ENCODE measurements around the gene PTPN20. TPM values are rescaled to one million over a fixed set of nuclear protein-coding genes. Genes with fewer than 3 reads are reported as not detected.

PTPN20 gene
- total and polyA plus RNA-seq, 11 donors: 4.0 to 18.1 (median 13.3) TPM

- WGBS, 4 donors: 74 to 83% (median 80%) methylated on average over 14 of the region's 14 CpGs
- peak in 3 of 4 donors; percentile 46 to 51 (median 50) for ATAC-seq
- intact Hi-C loops (cut with DNase I): no loop called here
- Histone ChIP-seq H3K27ac (peak overlapping the region in 1 of 12 donors; percentile 17), H3K27me3 (no peaks in the 10 kb centered on the region), H3K4me3 (no peak overlapping the region), H3K36me3 (no peaks in the 10 kb centered on the region), H3K9me3 (no peaks in the 10 kb centered on the region), H3K4me1 (no peaks in the 10 kb centered on the region)
- TF ChIP-seq POLR2A (IDR thresholded peaks at IDR 0.05) (no peak), CTCF (IDR thresholded peaks at IDR 0.05) (no peak)
- peak in 1 of 5 donors; percentile 44 for DNase-seq
These were observed 102.4 kb downstream of the PTPN20 start for GRCh38 chr10:47013507-47014154.

- no peaks in the 10 kb centered on the region for H3K27me3 ChIP-seq
- no peak for TF ChIP-seq POLR2A (IDR thresholded peaks at IDR 0.05)
- no peak for TF ChIP-seq CTCF (IDR thresholded peaks at IDR 0.05)
- no peaks in the 10 kb centered on the region for H3K36me3 ChIP-seq
- no peaks in the 10 kb centered on the region for H3K4me1 ChIP-seq
- no peak overlapping the region for H3K27ac ChIP-seq
- DNase-seq: no peak
- intact Hi-C loops (cut with DNase I): no loop called here
- no peak for ATAC-seq
- no peaks in the 10 kb centered on the region for H3K9me3 ChIP-seq
- H3K4me3 ChIP-seq: no peak overlapping the region
These were observed 104.2 kb downstream of the PTPN20 start for GRCh38 chr10:47015404-47015803.

GRCh38 chr10:47016564-47016963, 105.3 kb downstream of the PTPN20 start:
- Histone ChIP-seq H3K36me3 (no peaks in the 10 kb centered on the region), H3K4me1 (no peaks in the 10 kb centered on the region), H3K4me3 (no peak overlapping the region), H3K9me3 (peaks cover 0 to 8% (median 0%) of the 10 kb centered on the region in 12 donors), H3K27ac (no peak overlapping the region), H3K27me3 (no peaks in the 10 kb centered on the region)
- intact Hi-C loops (cut with DNase I): no loop called here
- ATAC-seq (no peak), DNase-seq (no peak)
- WGBS, 4 donors: 85 to 94% (median 86%) methylated on average over 8 of the region's 8 CpGs
- TF ChIP-seq POLR2A (IDR thresholded peaks at IDR 0.05): no peak
- no peak for TF ChIP-seq CTCF (IDR thresholded peaks at IDR 0.05)

GRCh38 chr10:47018026-47018735, 107.0 kb downstream of the PTPN20 start:
- H3K9me3 ChIP-seq: peaks cover 0 to 8% (median 0%) of the 10 kb centered on the region in 12 donors
- H3K4me3 ChIP-seq: no peak overlapping the region
- intact Hi-C loops (cut with DNase I): no loop called here
- no peaks in the 10 kb centered on the region for H3K36me3 ChIP-seq
- peaks cover 0 to 1% (median 0%) of the 10 kb centered on the region in 12 donors for H3K4me1 ChIP-seq
- TF ChIP-seq CTCF (IDR thresholded peaks at IDR 0.05) (no peak), POLR2A (IDR thresholded peaks at IDR 0.05) (no peak)
- no peaks in the 10 kb centered on the region for H3K27me3 ChIP-seq
- WGBS, 4 donors: 80 to 89% (median 82%) methylated on average over 2 of the region's 2 CpGs
- no peak overlapping the region for H3K27ac ChIP-seq
- no peak for ATAC-seq
- DNase-seq: no peak
